Astrocyte (in vitro differentiated cells and primary cell): ENCODE measurements around the gene FAM9B. TPM values are rescaled to one million over a fixed set of nuclear protein-coding genes. Genes with fewer than 3 reads are reported as not detected.

ENCODE experiments used
- DNase-seq: peaks from one replicate; pipeline ENCODE4 v3.0.0-alpha.2; 2010; ENCODE audit warnings: low read depth
- FAIRE-seq: peaks from 2 replicates; lab custom pipeline; 2011; peaks lifted over from hg19 to GRCh38; lab: Jason Lieb, UNC
- H2AFZ ChIP-seq: 2 replicates; pipeline ENCODE4 v1.6.0; 2012; ENCODE audit warnings: low read depth, low read length, inconsistent platforms
- H3K27ac ChIP-seq: 2 replicates; pipeline ENCODE4 v1.5.1; 2011; ENCODE audit warnings: low read depth, low read length, inconsistent platforms
- H3K27me3 ChIP-seq: 2 replicates; pipeline ENCODE4 v1.6.0; 2011; ENCODE audit warnings: low read length, inconsistent platforms; ENCODE audit not compliant: insufficient read depth
- H3K36me3 ChIP-seq: 2 replicates; pipeline ENCODE4 v1.5.1; 2011; ENCODE audit warnings: low read length, inconsistent platforms; ENCODE audit not compliant: insufficient read depth
- H3K4me1 ChIP-seq: 2 replicates; pipeline ENCODE4 v1.5.1; 2011; ENCODE audit warnings: low read length, inconsistent platforms; ENCODE audit not compliant: insufficient read depth
- H3K4me2 ChIP-seq: 2 replicates; pipeline ENCODE4 v1.6.0; 2012; ENCODE audit warnings: low read length, inconsistent platforms
- H3K4me3 ChIP-seq: 2 replicates; pipeline ENCODE4 v1.5.1; 2011; ENCODE audit warnings: low read depth, mild to moderate bottlenecking, low read length, inconsistent platforms; ENCODE audit not compliant: insufficient read depth
- H3K79me2 ChIP-seq: 2 replicates; pipeline ENCODE4 v1.6.0; 2012; ENCODE audit warnings: mild to moderate bottlenecking, low read length, inconsistent platforms; ENCODE audit not compliant: insufficient read depth
- H3K9ac ChIP-seq: 2 replicates; pipeline ENCODE4 v1.6.0; 2012; ENCODE audit warnings: mild to moderate bottlenecking, low read length, inconsistent platforms
- H3K9me3 ChIP-seq: 2 replicates; pipeline ENCODE4 v1.5.1; 2012; ENCODE audit warnings: low read depth, mild to moderate bottlenecking, low read length, inconsistent platforms; ENCODE audit not compliant: insufficient read depth
- H4K20me1 ChIP-seq: 2 replicates; pipeline ENCODE4 v1.6.0; 2012; ENCODE audit warnings: low read length, inconsistent platforms; ENCODE audit not compliant: insufficient read depth
- H3K27ac Mint-ChIP-seq: one replicate; pipeline ENCODE4 v1.8.0; 2021; ENCODE audit warnings: mild to moderate bottlenecking, mixed read lengths; ENCODE audit not compliant: unreplicated experiment
- H3K27me3 Mint-ChIP-seq: one replicate; pipeline ENCODE4 v1.8.0; 2021; ENCODE audit warnings: low read depth, mixed read lengths; ENCODE audit not compliant: unreplicated experiment
- H3K36me3 Mint-ChIP-seq: one replicate; pipeline ENCODE4 v1.8.0; 2021; ENCODE audit warnings: low read depth, mixed read lengths; ENCODE audit not compliant: unreplicated experiment
- H3K4me1 Mint-ChIP-seq: one replicate; pipeline ENCODE4 v1.8.0; 2021; ENCODE audit warnings: low read depth, mixed read lengths; ENCODE audit not compliant: unreplicated experiment
- H3K4me3 Mint-ChIP-seq: one replicate; pipeline ENCODE4 v1.8.0; 2021; ENCODE audit warnings: mild to moderate bottlenecking, moderate library complexity, mixed read lengths; ENCODE audit not compliant: unreplicated experiment
- H3K9me3 Mint-ChIP-seq: one replicate; pipeline ENCODE4 v1.8.0; 2021; ENCODE audit warnings: mild to moderate bottlenecking, mixed read lengths; ENCODE audit not compliant: unreplicated experiment
- EZH2 ChIP-seq: IDR thresholded peaks from 2 replicates; pipeline ENCODE4 v1.6.1; 2012; ENCODE audit warnings: mild to moderate bottlenecking, low read length, inconsistent platforms; ENCODE audit not compliant: insufficient read depth
- total RNA-seq: library from RNA; stranded (reverse); gene quantifications from 2 replicates; pipeline ENCODE4 v1.2.1, GENCODE V29; 2021
- TF ChIP-seq, protein P1 (sequence below): IDR thresholded peaks from 2 replicates; pipeline ENCODE4 v1.5.1; 2011; ENCODE audit warnings: low read depth, mild to moderate bottlenecking, inconsistent platforms, low read length, moderate library complexity; ENCODE audit not compliant: insufficient read depth

The FAM9B gene
- total RNA-seq, 1 donor from 2014 or later, result not detected

DNA sequence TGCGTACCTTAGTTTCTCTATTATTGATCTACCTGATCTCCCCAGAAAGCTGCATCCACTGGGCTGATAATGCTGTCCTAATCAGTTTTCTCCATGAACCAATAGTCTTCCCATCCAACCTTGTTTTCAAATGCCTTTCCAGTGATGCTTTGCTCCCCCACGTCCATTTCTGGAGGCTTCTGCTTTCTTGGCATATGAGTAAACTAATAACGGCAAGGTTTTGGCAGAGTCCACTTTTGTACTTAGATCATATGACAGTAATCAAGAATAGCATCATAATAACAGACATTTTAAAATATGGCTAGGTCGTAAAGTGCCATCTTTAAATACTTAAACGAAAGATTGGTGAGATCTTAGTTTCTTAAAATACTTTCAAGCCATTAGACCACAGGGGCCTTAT lies 38.4 kb upstream of the FAM9B start:
- FAIRE-seq, result peak; percentile 93
- no peak overlapping the region for H3K27ac Mint-ChIP-seq

DNA sequence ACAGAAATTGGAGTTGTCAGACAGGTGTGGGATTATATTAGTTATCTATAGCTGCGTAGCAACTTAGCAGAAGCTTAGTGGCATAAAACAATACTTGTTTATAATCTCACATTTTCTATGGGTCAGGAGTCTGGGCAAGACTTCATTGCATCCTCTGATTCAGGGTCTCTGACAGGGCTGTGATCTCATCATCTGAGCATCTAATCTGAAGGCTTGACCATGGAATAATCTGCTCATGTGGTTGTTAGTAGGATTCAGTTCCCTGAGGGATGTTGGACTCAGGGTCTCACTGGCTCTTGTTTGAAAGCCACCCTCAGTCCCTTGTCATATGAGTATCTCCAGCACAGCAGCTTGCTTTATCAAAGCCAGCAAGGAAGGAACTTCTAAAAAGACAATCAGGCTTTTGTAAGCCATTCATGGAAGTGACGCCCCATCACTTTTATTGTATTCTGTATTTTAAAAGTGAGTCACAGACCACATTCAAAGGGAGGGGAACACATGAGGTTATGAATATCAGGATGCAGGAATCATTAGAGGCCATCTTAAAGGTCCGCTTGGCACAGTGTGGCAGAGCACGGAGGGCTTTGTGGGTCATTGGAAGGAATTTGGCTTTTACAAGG lies 37.2 kb upstream of the FAM9B start:
- H3K4me3 ChIP-seq, result no peak overlapping the region
- H3K4me3 Mint-ChIP-seq, result no peak overlapping the region
- peaks cover 4% of the 10 kb centered on the region for H3K27me3 Mint-ChIP-seq
- no peaks in the 10 kb centered on the region for H3K36me3 ChIP-seq
- H3K27me3 ChIP-seq, result no peaks in the 10 kb centered on the region
- H3K4me2 ChIP-seq, result peak overlapping the region; percentile 33
- DNase-seq, result peak; percentile 36
- H3K9me3 ChIP-seq, result no peaks in the 10 kb centered on the region
- H3K36me3 Mint-ChIP-seq, result no peaks in the 10 kb centered on the region
- peak; percentile 98 for FAIRE-seq
- H3K27ac ChIP-seq, result no peak overlapping the region
- no peak overlapping the region for H3K27ac Mint-ChIP-seq
- no peak for TF ChIP-seq EZH2
- TF ChIP-seq, protein P1, sequence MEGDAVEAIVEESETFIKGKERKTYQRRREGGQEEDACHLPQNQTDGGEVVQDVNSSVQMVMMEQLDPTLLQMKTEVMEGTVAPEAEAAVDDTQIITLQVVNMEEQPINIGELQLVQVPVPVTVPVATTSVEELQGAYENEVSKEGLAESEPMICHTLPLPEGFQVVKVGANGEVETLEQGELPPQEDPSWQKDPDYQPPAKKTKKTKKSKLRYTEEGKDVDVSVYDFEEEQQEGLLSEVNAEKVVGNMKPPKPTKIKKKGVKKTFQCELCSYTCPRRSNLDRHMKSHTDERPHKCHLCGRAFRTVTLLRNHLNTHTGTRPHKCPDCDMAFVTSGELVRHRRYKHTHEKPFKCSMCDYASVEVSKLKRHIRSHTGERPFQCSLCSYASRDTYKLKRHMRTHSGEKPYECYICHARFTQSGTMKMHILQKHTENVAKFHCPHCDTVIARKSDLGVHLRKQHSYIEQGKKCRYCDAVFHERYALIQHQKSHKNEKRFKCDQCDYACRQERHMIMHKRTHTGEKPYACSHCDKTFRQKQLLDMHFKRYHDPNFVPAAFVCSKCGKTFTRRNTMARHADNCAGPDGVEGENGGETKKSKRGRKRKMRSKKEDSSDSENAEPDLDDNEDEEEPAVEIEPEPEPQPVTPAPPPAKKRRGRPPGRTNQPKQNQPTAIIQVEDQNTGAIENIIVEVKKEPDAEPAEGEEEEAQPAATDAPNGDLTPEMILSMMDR, result no peak
- no peak overlapping the region for H2AFZ ChIP-seq
- no peaks in the 10 kb centered on the region for H3K79me2 ChIP-seq
- no peaks in the 10 kb centered on the region for H3K9me3 Mint-ChIP-seq
- H3K9ac ChIP-seq, result no peak overlapping the region
- no peaks in the 10 kb centered on the region for H4K20me1 ChIP-seq
- peaks cover 2% of the 10 kb centered on the region for H3K4me1 Mint-ChIP-seq
- no peaks in the 10 kb centered on the region for H3K4me1 ChIP-seq

More for the DNA sequence above, 38.4 kb upstream of the FAM9B start:
- H3K79me2 ChIP-seq, result no peaks in the 10 kb centered on the region
- H3K27ac ChIP-seq, result no peak overlapping the region
- H3K4me1 Mint-ChIP-seq, result peaks cover 2% of the 10 kb centered on the region
- no peaks in the 10 kb centered on the region for H3K9me3 Mint-ChIP-seq
- DNase-seq, result no peak
- H3K27me3 Mint-ChIP-seq, result peaks cover 4% of the 10 kb centered on the region
- H3K4me1 ChIP-seq, result no peaks in the 10 kb centered on the region
- H2AFZ ChIP-seq, result no peak overlapping the region
- H3K9me3 ChIP-seq, result no peaks in the 10 kb centered on the region
- no peaks in the 10 kb centered on the region for H3K36me3 ChIP-seq
- H3K4me2 ChIP-seq, result no peak overlapping the region
- TF ChIP-seq EZH2, result no peak
- TF ChIP-seq, protein P1, result no peak
- no peak overlapping the region for H3K9ac ChIP-seq
- no peak overlapping the region for H3K4me3 Mint-ChIP-seq
- no peaks in the 10 kb centered on the region for H3K27me3 ChIP-seq
- no peak overlapping the region for H3K4me3 ChIP-seq
- H4K20me1 ChIP-seq, result no peaks in the 10 kb centered on the region
- no peaks in the 10 kb centered on the region for H3K36me3 Mint-ChIP-seq

DNA sequence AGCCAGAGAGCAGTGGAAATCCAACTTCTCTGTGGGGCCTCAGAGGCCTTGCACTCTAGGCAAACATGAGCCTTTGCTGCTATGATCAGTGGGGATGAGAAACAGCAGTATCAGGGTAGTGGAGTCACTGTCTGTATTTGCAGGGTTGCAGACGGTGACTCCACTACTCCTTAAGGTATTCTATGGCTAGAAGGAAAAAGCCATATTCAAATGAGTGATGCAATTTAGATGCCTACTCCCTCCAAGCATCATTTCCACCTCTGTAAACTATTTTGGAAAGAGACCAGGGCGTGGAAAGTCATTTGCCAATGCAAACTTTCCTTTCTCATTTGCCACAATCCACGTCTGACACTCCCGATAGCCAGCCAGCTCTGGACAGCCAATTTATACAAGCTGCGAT lies 35.6 kb upstream of the FAM9B start:
- Histone ChIP-seq H2AFZ (no peak overlapping the region), H4K20me1 (no peaks in the 10 kb centered on the region), H3K4me1 (no peaks in the 10 kb centered on the region), H3K9me3 (no peaks in the 10 kb centered on the region), H3K9ac (no peak overlapping the region), H3K4me3 (no peak overlapping the region), H3K27me3 (no peaks in the 10 kb centered on the region), H3K79me2 (no peaks in the 10 kb centered on the region), H3K36me3 (no peaks in the 10 kb centered on the region), H3K4me2 (no peak overlapping the region), H3K27ac (no peak overlapping the region)
- Mint-ChIP-seq H3K4me1 (peaks cover 2% of the 10 kb centered on the region), H3K9me3 (no peaks in the 10 kb centered on the region), H3K4me3 (no peak overlapping the region), H3K27ac (no peak overlapping the region), H3K27me3 (peaks cover 1% of the 10 kb centered on the region), H3K36me3 (no peaks in the 10 kb centered on the region)
- FAIRE-seq (no peak), DNase-seq (no peak)
- TF ChIP-seq, protein P1, result no peak
